NCI-H2081 (cell line): ENCODE results near the gene PGP.

Experiments
- DNase-seq, 2 experiments: peaks; one replicate each; lab custom pipeline; 2025; lab: John Stamatoyannopoulos, UW

PGP gene

GRCh38 chr16:2199621-2200139, 15.0 kb downstream of the PGP start:
- DNase-seq: no peak

DNA sequence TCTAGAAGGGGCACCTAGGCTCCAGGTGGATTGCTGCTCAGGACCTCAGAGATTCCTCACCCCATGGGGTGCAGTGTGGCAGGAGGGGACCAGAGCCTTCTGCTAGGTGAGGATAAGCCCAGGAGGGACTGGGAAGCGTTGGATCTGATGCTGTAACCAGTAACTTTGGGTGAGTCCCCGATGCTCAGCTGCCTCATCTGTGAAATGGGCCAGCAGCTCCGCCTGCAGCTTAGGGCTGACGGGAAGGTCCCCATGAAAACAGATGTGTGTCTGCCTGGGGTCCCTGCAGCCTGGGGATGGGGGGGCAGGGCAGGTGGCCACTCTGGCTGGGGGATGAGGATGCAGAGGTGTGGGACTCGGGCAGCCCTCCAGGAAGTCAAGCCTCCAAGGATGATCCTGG, 15.5 kb downstream of the PGP start:
- DNase-seq: no peak

GRCh38 chr16:2198283-2198682, 16.4 kb downstream of the PGP start:
- DNase-seq: no peak

- DNase-seq: no peak
Observed at GRCh38 chr16:2197765-2198164, 16.9 kb downstream of the PGP start.

GRCh38 chr16:2196981-2197511, 17.6 kb downstream of the PGP start:
- no peak for DNase-seq

DNA sequence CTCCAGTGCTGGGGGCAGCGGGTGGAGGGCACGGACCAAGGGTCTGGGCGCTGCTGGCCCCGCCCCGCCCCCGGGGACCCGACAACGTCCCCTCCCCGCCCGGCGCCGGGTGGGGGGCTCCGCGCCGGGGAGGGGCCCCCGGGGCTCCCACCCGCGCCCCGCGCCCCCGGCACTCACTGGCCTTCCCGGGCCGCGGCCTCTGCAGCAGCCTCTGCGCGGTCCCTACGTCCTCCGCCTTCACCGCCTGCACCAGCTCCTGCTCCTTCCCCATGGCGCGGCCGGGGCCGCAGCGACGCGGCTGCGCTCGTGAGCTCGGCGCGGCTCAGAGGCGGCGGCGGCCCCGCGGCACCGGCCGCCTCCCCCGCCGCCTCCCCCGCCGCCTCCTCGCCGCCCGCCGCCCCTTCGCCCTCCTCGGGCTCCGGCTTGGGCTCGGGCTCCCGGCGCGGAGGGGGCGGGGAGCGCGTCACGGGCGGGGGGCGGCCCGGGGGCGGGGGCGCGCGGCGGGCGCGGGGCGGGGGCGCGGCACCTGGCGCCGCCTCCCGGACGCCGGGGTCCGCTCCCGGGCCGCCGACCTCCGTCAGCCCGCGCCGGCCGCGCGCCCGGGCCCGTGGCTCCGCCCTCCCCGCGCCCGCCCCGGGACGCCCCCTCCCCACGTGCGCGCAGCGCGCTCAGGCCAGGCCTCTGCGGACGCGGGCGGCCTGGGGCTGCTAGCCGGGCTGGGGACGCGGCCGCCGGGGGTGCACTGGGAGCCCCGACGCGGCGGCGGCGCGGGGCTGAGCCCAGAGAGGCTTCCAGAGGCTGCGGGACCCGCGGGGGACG, 18.3 kb downstream of the PGP start, which contains the start of gene CASKIN1:
Gene CASKIN1 (minus strand): TSS at position 444 of the 819 bp plus-strand sequence. CDS start 173 bp downstream, at position 271.
- peak in 1 of 2 experiments; percentile 15 for DNase-seq

- DNase-seq: no peak
Observed at GRCh38 chr16:2195322-2196161, 19.1 kb downstream of the PGP start.

GRCh38 chr16:2194852-2195321, 19.8 kb downstream of the PGP start:
- peak; percentile 51 to 61 for DNase-seq

GRCh38 chr16:2194166-2194834, 20.3 kb downstream of the PGP start:
- DNase-seq: peak in 1 of 2 experiments; percentile 21

GRCh38 chr16:2191446-2191706, 23.3 kb downstream of the PGP start:
- DNase-seq: no peak

- no peak for DNase-seq
Observed at GRCh38 chr16:2190659-2191445, 23.8 kb downstream of the PGP start.

GRCh38 chr16:2190002-2190658, 24.5 kb downstream of the PGP start:
- DNase-seq: no peak

DNA sequence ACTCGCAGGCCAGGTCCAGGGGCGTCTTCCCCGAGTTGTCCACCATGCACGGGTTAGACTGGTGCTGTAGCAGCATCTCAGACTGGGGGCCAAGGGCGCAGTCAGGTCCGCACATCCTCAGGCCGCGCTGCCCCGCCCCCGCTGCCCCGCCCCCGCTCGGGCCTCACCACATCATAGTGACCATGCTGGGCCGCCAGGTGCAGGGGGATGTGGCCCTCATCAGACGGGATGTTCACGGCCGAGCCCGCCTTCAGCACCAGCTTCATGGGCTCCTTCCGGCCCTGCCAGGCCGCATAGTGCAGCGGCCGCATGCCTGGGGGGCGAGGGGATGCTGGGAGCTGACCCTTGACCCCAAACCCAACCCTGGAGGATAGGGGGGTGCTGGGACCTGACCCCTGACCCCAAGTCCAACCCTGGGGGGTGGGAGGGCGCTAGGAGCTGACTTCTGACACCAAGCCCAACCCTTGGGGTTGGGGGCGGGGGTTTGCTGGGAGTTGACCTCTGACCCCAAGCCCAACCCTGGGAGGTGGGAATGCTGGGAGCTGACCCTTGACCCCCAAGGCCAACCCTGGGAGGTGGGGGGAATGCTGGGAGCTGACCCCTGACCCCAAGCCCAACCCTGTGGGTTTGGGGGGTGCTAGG, 25.3 kb downstream of the PGP start:
- DNase-seq: no peak

DNA sequence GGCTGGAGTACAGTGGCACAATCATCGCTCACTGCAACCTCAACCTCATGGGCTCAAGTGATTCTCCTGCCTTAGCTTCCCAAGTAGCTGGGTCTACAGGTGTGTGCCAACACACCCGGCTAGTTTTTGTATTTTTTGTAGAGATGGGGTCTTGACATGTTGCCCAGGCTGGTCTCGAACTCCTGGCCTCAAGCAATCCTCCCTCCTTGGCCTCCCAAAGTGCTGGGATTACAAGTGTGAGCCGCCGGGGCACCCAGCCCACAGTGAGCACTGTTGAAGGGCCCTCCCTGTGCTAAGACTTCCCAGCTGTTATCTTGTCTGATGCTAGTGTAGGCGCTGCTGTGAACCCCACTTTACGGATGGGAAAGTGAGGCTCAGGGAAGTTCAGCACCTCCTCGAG, 26.2 kb downstream of the PGP start:
- no peak for DNase-seq

DNA sequence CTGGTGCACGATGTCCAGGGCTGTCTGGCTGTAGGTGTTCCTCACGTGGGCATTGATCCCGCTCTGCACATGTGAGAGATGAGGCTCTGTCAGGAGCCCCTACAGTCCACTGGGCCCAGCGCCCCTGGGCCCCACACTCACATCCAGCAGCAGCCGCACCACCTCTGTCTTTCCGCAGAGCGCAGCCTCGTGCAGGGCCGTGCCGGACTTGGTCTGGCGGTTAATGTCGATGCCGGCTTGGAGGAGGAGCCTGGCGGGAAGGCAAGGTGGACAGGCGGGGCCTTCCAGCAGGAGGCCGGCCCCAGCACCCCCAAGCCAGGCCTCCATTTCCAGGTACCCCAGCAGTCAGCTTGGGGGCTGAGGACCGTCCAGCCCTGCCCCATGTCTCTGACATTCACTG, 27.4 kb downstream of the PGP start:
- no peak for DNase-seq

GRCh38 chr16:2186505-2186904, 28.1 kb downstream of the PGP start:
- DNase-seq: no peak

- DNase-seq: no peak
Observed at GRCh38 chr16:2186064-2186463, 28.6 kb downstream of the PGP start.

- no peak for DNase-seq
Observed at GRCh38 chr16:2184962-2185361, 29.7 kb downstream of the PGP start.

DNA sequence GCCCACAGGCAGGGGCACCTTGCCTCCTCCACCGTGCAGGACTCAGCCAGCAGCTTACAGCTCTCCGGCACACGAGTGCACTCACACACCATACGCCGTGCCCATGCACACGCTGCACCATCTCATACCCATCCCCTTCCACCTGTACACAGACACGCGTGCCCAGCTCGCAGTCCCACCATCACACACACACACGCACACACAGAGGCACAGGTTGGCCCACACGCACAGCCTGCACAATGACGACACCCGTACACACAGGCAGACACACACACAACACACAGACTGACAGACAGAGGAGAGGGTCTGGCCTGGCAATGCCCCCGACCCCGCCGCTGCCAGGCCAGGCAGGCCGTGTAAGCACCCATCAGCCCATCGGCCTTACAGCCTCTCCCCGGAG, 30.3 kb downstream of the PGP start:
- DNase-seq: no peak

DNA sequence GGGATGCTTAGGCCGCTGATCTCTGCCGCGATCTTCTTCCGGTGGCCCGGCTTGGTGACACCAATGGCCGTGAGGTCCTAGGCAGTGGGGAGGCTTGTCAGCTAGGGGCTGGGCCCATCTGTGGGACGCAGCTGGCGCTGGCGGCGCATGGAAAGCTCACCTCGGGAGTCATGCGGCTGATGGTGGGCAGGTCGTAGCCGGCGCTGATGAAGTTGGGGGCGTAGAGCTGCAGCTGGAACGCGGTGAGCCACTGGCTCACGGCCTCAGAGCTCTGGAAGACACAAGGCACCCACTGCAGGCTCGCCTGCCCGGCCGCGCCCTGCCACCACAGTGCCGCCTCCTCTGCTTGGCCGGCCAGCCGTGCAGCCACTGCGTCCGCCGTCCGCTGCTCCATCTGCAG, 31.0 kb downstream of the PGP start:
- no peak for DNase-seq
